H1 (cell line): ENCODE data around the gene LCN10. TPM values are rescaled to one million over a fixed set of nuclear protein-coding genes. Genes with fewer than 3 reads are reported as not detected.

Experiments
- CTCF ChIA-PET: fragments of 300-600 bp; sonication (Branson Sonifier 250); formaldehyde crosslinking; loops from one replicate; lab custom pipeline; 2021; ENCODE audit not compliant: partially characterized antibody; lab: Charles Lee
- POLR2A ChIA-PET: fragments of 300-600 bp; sonication (Branson Sonifier 250); formaldehyde crosslinking; loops from one replicate; lab custom pipeline; 2021; ENCODE audit warnings: inconsistent platforms; ENCODE audit not compliant: partially characterized antibody; lab: Charles Lee
- DNase-seq, 2 experiments: peaks; one replicate each; pipeline versions ENCODE4 v3.0.0 to v3.0.0-alpha.2; 2010 to 2022; ENCODE audit warnings: low spot score in 2 of 2, low read depth in 1 of 2, mixed read lengths in 1 of 2
- FAIRE-seq: peaks from 2 replicates; lab custom pipeline; 2011; peaks lifted over from hg19 to GRCh38; lab: Jason Lieb, UNC
- H2AFZ ChIP-seq: 2 replicates; pipeline ENCODE4 v1.8.1; 2012; ENCODE audit warnings: low read length, inconsistent platforms
- H2AK5ac ChIP-seq: 2 replicates; pipeline ENCODE4 v1.6.1; 2013; ENCODE audit warnings: low read depth, low read length
- H2BK120ac ChIP-seq: replicated peaks from 2 replicates; pipeline ENCODE3; 2013; ENCODE audit warnings: low read depth, low read length, inconsistent platforms
- H2BK12ac ChIP-seq: 2 replicates; pipeline ENCODE4 v1.6.1; 2013; ENCODE audit warnings: low read depth, low read length
- H2BK15ac ChIP-seq: 2 replicates; pipeline ENCODE4 v1.6.1; 2013; ENCODE audit warnings: low read length
- H2BK20ac ChIP-seq: 2 replicates; pipeline ENCODE4 v1.6.1; 2013; ENCODE audit warnings: low read length
- H2BK5ac ChIP-seq: 2 replicates; pipeline ENCODE4 v1.6.1; 2013; ENCODE audit warnings: low read depth, low read length
- H3K14ac ChIP-seq: 2 replicates; pipeline ENCODE4 v1.6.1; 2013; ENCODE audit warnings: inconsistent platforms; ENCODE audit not compliant: insufficient read length
- H3K18ac ChIP-seq: 2 replicates; pipeline ENCODE4 v1.6.1; 2013; ENCODE audit warnings: low read length; ENCODE audit errors: extremely low read depth
- H3K23ac ChIP-seq: 2 replicates; pipeline ENCODE4 v1.6.1; 2013; ENCODE audit warnings: inconsistent platforms; ENCODE audit not compliant: insufficient read length
- H3K23me2 ChIP-seq: 2 replicates; pipeline ENCODE4 v1.6.1; 2013; ENCODE audit warnings: low read depth, low read length
- H3K27ac ChIP-seq: 2 replicates; pipeline ENCODE4 v1.6.1; 2011; ENCODE audit warnings: low read depth, low read length, inconsistent platforms
- H3K27me3 ChIP-seq, 4 experiments: replicated peaks in 1 of 4; 1 replicate in 1 of 4; 2 replicates in 3 of 4; pipeline versions ENCODE4 v1.6.1 to v1.8.1; 2011 to 2013; ENCODE audit warnings: low read length in 3 of 4, mild to moderate bottlenecking in 3 of 4, inconsistent platforms in 2 of 4, mixed read lengths in 2 of 4, moderate library complexity in 1 of 4; ENCODE audit not compliant: control insufficient read depth in 3 of 4, insufficient read depth in 3 of 4; ENCODE audit errors: extremely low read depth in 1 of 4
- H3K36me3 ChIP-seq, 4 experiments: 2 replicates each; pipeline versions ENCODE4 v1.6.1 to v1.8.1; 2011 to 2013; ENCODE audit warnings: mild to moderate bottlenecking in 4 of 4, low read length in 3 of 4, moderate library complexity in 2 of 4, control low read depth in 1 of 4, inconsistent platforms in 1 of 4; ENCODE audit not compliant: insufficient read depth in 4 of 4, control insufficient read depth in 2 of 4
- H3K4ac ChIP-seq: replicated peaks from 2 replicates; pipeline ENCODE3; 2013; ENCODE audit warnings: low read length, low read depth, mixed read lengths, inconsistent platforms; ENCODE audit not compliant: insufficient read length
- H3K4me1 ChIP-seq, 4 experiments: replicated peaks in 1 of 4; 1 replicate in 1 of 4; 2 replicates in 3 of 4; pipeline versions ENCODE4 v1.6.1 to v1.8.1; 2011 to 2013; ENCODE audit warnings: low read length in 3 of 4, inconsistent platforms in 2 of 4, mixed read lengths in 1 of 4; ENCODE audit not compliant: insufficient read depth in 4 of 4, control insufficient read depth in 3 of 4
- H3K4me2 ChIP-seq, 2 experiments: 2 replicates each; pipeline versions ENCODE4 v1.6.1 to v1.8.1; 2011 to 2013; ENCODE audit warnings: low read depth in 2 of 2, low read length in 2 of 2, control low read depth in 1 of 2, inconsistent platforms in 1 of 2, mild to moderate bottlenecking in 1 of 2; ENCODE audit not compliant: insufficient read depth in 1 of 2
- H3K4me3 ChIP-seq, 4 experiments: fragments of 200-600, 300-600 bp in 1 of 4; sonication (generic), shearing (Covaris generic), sonication (Bioruptor Twin) in 1 of 4; 2 replicates each; pipeline versions ENCODE4 v1.5.1 to v1.8.1; 2011 to 2016; ENCODE audit warnings: low read length in 4 of 4, low read depth in 3 of 4, control low read depth in 2 of 4, inconsistent platforms in 2 of 4, mild to moderate bottlenecking in 2 of 4, mixed read lengths in 1 of 4, moderate library complexity in 1 of 4; ENCODE audit not compliant: insufficient read depth in 2 of 4; ENCODE audit errors: extremely low read depth in 1 of 4
- H3K56ac ChIP-seq: replicated peaks from 2 replicates; pipeline ENCODE3; 2013; ENCODE audit warnings: low read depth, mild to moderate bottlenecking, mixed read lengths, low read length, inconsistent platforms; ENCODE audit not compliant: insufficient read length
- H3K79me1 ChIP-seq: 2 replicates; pipeline ENCODE4 v1.6.1; 2013; ENCODE audit warnings: low read depth, low read length, control low read depth
- H3K79me2 ChIP-seq, 2 experiments: 2 replicates each; pipeline versions ENCODE4 v1.6.1 to v1.8.1; 2012 to 2013; ENCODE audit warnings: low read length in 2 of 2, mild to moderate bottlenecking in 2 of 2, inconsistent platforms in 1 of 2; ENCODE audit not compliant: insufficient read depth in 2 of 2, control insufficient read depth in 1 of 2
- H3K9ac ChIP-seq, 4 experiments: replicated peaks in 1 of 4; 1 replicate in 1 of 4; 2 replicates in 3 of 4; pipeline versions ENCODE4 v1.6.1 to v1.8.1; 2011 to 2013; ENCODE audit warnings: low read depth in 3 of 4, low read length in 3 of 4, control low read depth in 2 of 4, mild to moderate bottlenecking in 2 of 4, moderate library complexity in 2 of 4, inconsistent platforms in 1 of 4; ENCODE audit errors: extremely low read depth in 1 of 4
- H3K9me3 ChIP-seq, 2 experiments: 2 replicates each; pipeline versions ENCODE4 v1.6.1 to v1.8.1; 2012 to 2013; ENCODE audit warnings: mild to moderate bottlenecking in 2 of 2, moderate library complexity in 2 of 2, control low read depth in 1 of 2, inconsistent platforms in 1 of 2, low read depth in 1 of 2, low read length in 1 of 2, mixed read lengths in 1 of 2; ENCODE audit not compliant: insufficient read depth in 2 of 2
- H4K20me1 ChIP-seq, 2 experiments: replicated peaks in 1 of 2; 2 replicates each; pipeline versions ENCODE3 to v1.8.1; 2011 to 2013; ENCODE audit warnings: inconsistent platforms in 2 of 2, low read length in 2 of 2, mild to moderate bottlenecking in 1 of 2; ENCODE audit not compliant: insufficient read depth in 2 of 2, control insufficient read depth in 1 of 2
- H4K5ac ChIP-seq: 2 replicates; pipeline ENCODE4 v1.6.1; 2013; ENCODE audit warnings: low read length, low read depth, mixed read lengths, inconsistent platforms; ENCODE audit not compliant: insufficient read length
- H4K8ac ChIP-seq: 2 replicates; pipeline ENCODE4 v1.8.0; 2013; ENCODE audit warnings: mild to moderate bottlenecking, moderate library complexity, low read length, inconsistent platforms; ENCODE audit not compliant: insufficient read depth; ENCODE audit errors: extremely low read depth
- H4K91ac ChIP-seq: replicated peaks from 2 replicates; pipeline ENCODE3; 2013; ENCODE audit warnings: low read length, mixed read lengths, inconsistent platforms; ENCODE audit not compliant: insufficient read length
- E2F6 ChIP-seq: IDR thresholded peaks from 2 replicates; pipeline ENCODE4 v1.6.1; 2012; ENCODE audit warnings: inconsistent platforms
- GABPA ChIP-seq: IDR thresholded peaks from 2 replicates; pipeline ENCODE4 v1.6.1; 2011; ENCODE audit warnings: mild to moderate bottlenecking, low read length, moderate library complexity, borderline replicate concordance; ENCODE audit not compliant: insufficient read depth
- NANOG ChIP-seq: IDR thresholded peaks from 2 replicates; pipeline ENCODE4 v1.6.1; 2011; ENCODE audit warnings: low read length, low read depth, mild to moderate bottlenecking, inconsistent platforms; ENCODE audit not compliant: insufficient read depth, poor library complexity, severe bottlenecking
- NRF1 ChIP-seq: IDR thresholded peaks from 2 replicates; pipeline ENCODE4 v1.6.1; 2011; ENCODE audit warnings: mild to moderate bottlenecking, low read depth, low read length, improper control_type of control experiment
- PHF8 ChIP-seq: fragments of 200-600 bp; sonication (generic); conservative IDR thresholded peaks from 2 replicates; pipeline ENCODE4 v1.7.1; 2012; ENCODE audit warnings: low read depth, mild to moderate bottlenecking, inconsistent platforms, low read length, moderate library complexity
- SRF ChIP-seq: IDR thresholded peaks from 2 replicates; pipeline ENCODE4 v1.6.1; 2011; ENCODE audit warnings: mild to moderate bottlenecking, low read depth, low read length, moderate library complexity
- WGBS, 2 experiments: shearing (Covaris generic) in 1 of 2; methylation state at CpG; one replicate each; pipeline versions ENCODE4 v1.1.6 to v1.1.7; 2013 to 2015; ENCODE audit warnings: low lambda C conversion rate in 2 of 2, mixed read lengths in 2 of 2, inconsistent platforms in 1 of 2, low coverage in 1 of 2, missing lambda C conversion rate in 1 of 2; ENCODE audit not compliant: insufficient replicate concordance in 2 of 2, insufficient coverage in 1 of 2, insufficient read length in 1 of 2; ENCODE audit errors: extremely low coverage in 1 of 2, missing lambda C conversion rate in 1 of 2; 5-methylcytosine and 5-hydroxymethylcytosine counted together
- polyA plus RNA-seq, 7 experiments: library from polyadenylated mRNA; depleted of rRNA in 3 of 7; stranded (reverse) in 5 of 7; unstranded in 2 of 7; fragments of >200 nt in 5 of 7; fragments of 200-250 nt in 2 of 7; gene quantifications; 1 replicate in 5 of 7; 2 replicates in 1 of 7; 4 replicates in 1 of 7; pipeline versions ENCODE4 v1.2.1 to v1.2.3, GENCODE V29; 2011 to 2013; ENCODE audit warnings: missing spikeins in 2 of 7, mixed read lengths in 2 of 7
- total RNA-seq: library from RNA; stranded (reverse); fragmentation: NEBNext Ultra II Directional; extraction: Animal tissue kit (Norgen Biotek cat#: 25700); gene quantifications from 2 replicates; pipeline ENCODE4 v1.2.1, GENCODE V29; 2021

The LCN10 gene
- total and polyA plus RNA-seq, 2 of the 8 experiments (the other 6 are each of a cell fraction or from before 2014, with no cell fraction given), result 2.6 to 2.8 TPM

- Histone ChIP-seq H3K23me2 (no peaks in the 10 kb centered on the region), H3K23ac (no peak overlapping the region), H2BK12ac (no peak overlapping the region), H2BK15ac (no peak overlapping the region), H3K27ac (no peak overlapping the region), H2BK20ac (no peak overlapping the region), H2BK120ac (no peak overlapping the region), H4K91ac (no peak overlapping the region), H3K4ac (no peak overlapping the region), H3K4me2 (no peak overlapping the region; a peak in 1 of 4 replicates), H3K4me1 (peaks cover 0 to 16% (median 12%) of the 10 kb centered on the region in 4 experiments; a peak in 4 of 7 replicates), H3K14ac (no peak overlapping the region), H3K56ac (no peak overlapping the region), H3K27me3 (no peaks in the 10 kb centered on the region), H4K20me1 (no peaks in the 10 kb centered on the region), H3K9ac (no peak overlapping the region), H3K9me3 (no peaks in the 10 kb centered on the region), H3K18ac (no peak overlapping the region), H4K8ac (no peak overlapping the region; the same call in 1 of the 2 replicates), H4K5ac (no peak overlapping the region), H3K4me3 (no peak overlapping the region), H2BK5ac (no peak overlapping the region), H2AFZ (no peak overlapping the region), H3K36me3 (no peaks in the 10 kb centered on the region), H3K79me2 (no peaks in the 10 kb centered on the region), H2AK5ac (no peak overlapping the region), H3K79me1 (no peaks in the 10 kb centered on the region)
- POLR2A ChIA-PET, result no interaction called here
- FAIRE-seq (no peak), DNase-seq (no peak)
- CTCF ChIA-PET, result interaction anchor here (0.5 to 3.6 kb wide), 10 partner anchors 8 to 207 kb away, joined by 3 to 21 read pairs (median 6); partner anchors contain the start of gene DIPK1B
- 98% methylated on average over 11 of the region's 11 CpGs; no CpG with 5 or more reads in 1 of the 2 experiments for WGBS, 2 experiments
- no peak for TF ChIP-seq NANOG
- no peak for TF ChIP-seq E2F6
- TF ChIP-seq NRF1, result no peak
- no peak for TF ChIP-seq SRF
- TF ChIP-seq PHF8, result no peak
- TF ChIP-seq GABPA, result no peak
Measured at GRCh38 chr9:136694872-136695247, 47.9 kb downstream of the LCN10 start.
